Measurements from ENCODE around the gene CDKAL1.

CDKAL1 gene

GRCh38 chr6:20741490-20741889 lies 207.2 kb downstream of the CDKAL1 start:
- Histone ChIP-seq H3K36me3 (replicated peaks) (no peaks in the 10 kb centered on the region), H3K4me3 (ENCODE audit: low read depth, low read length) (no peak overlapping the region), H3K27ac (no peak overlapping the region), H3K27me3 (replicated peaks) (no peaks in the 10 kb centered on the region)
- no peak for DNase-seq
- in situ Hi-C loops (cut with HindIII; ENCODE audit: low pct_ligation_motif_present, low sequenced_read_pairs): no loop called here
- TF ChIP-seq CTCF (IDR thresholded peaks at IDR 0.05; ENCODE audit: low read depth, low read length, missing control alignments): no peak

GRCh38 chr6:20744911-20745557 lies 210.8 kb downstream of the CDKAL1 start:
- in situ Hi-C loops (cut with HindIII; ENCODE audit: low pct_ligation_motif_present, low sequenced_read_pairs): no loop called here
- no peak for TF ChIP-seq CTCF (IDR thresholded peaks at IDR 0.05; ENCODE audit: low read depth, low read length, missing control alignments)

GRCh38 chr6:20746024-20746423 lies 211.8 kb downstream of the CDKAL1 start:
- Histone ChIP-seq H3K36me3 (replicated peaks) (no peaks in the 10 kb centered on the region), H3K27ac (no peak overlapping the region), H3K27me3 (replicated peaks) (no peaks in the 10 kb centered on the region), H3K4me3 (ENCODE audit: low read depth, low read length) (no peak overlapping the region)
- no peak for DNase-seq
- no peak for TF ChIP-seq CTCF (IDR thresholded peaks at IDR 0.05; ENCODE audit: low read depth, low read length, missing control alignments)
- in situ Hi-C loops (cut with HindIII; ENCODE audit: low pct_ligation_motif_present, low sequenced_read_pairs): no loop called here

More at GRCh38 chr6:20744911-20745557, 210.8 kb downstream of the CDKAL1 start:
- H3K27me3 ChIP-seq (replicated peaks): no peaks in the 10 kb centered on the region
- no peak overlapping the region for H3K27ac ChIP-seq
- H3K4me3 ChIP-seq (ENCODE audit: low read depth, low read length): no peak overlapping the region
- no peaks in the 10 kb centered on the region for H3K36me3 ChIP-seq (replicated peaks)
- no peak for DNase-seq

- DNase-seq: no peak
- no peaks in the 10 kb centered on the region for H3K27me3 ChIP-seq (replicated peaks)
- no peak overlapping the region for H3K27ac ChIP-seq
- H3K36me3 ChIP-seq (replicated peaks): no peaks in the 10 kb centered on the region
- in situ Hi-C loops (cut with HindIII; ENCODE audit: low pct_ligation_motif_present, low sequenced_read_pairs): no loop called here
- TF ChIP-seq CTCF (IDR thresholded peaks at IDR 0.05; ENCODE audit: low read depth, low read length, missing control alignments): no peak
- H3K4me3 ChIP-seq (ENCODE audit: low read depth, low read length): no peak overlapping the region
Observed at GRCh38 chr6:20746805-20747558, 212.7 kb downstream of the CDKAL1 start.

GRCh38 chr6:20747991-20748390 lies 213.7 kb downstream of the CDKAL1 start:
- Histone ChIP-seq H3K36me3 (replicated peaks) (no peaks in the 10 kb centered on the region), H3K4me3 (ENCODE audit: low read depth, low read length) (no peak overlapping the region), H3K27me3 (replicated peaks) (no peaks in the 10 kb centered on the region), H3K27ac (no peak overlapping the region)
- DNase-seq: no peak
- TF ChIP-seq CTCF (IDR thresholded peaks at IDR 0.05; ENCODE audit: low read depth, low read length, missing control alignments): no peak
- in situ Hi-C loops (cut with HindIII; ENCODE audit: low pct_ligation_motif_present, low sequenced_read_pairs): no loop called here

All from brain microvascular endothelial cell (primary cell).